GM18526 (cell line): ENCODE results near the gene TSKS.

Experiments used
- POLR2A ChIP-seq: IDR thresholded peaks from 3 replicates; pipeline ENCODE4 v1.6.1; 2011; ENCODE audit not compliant: insufficient read length; ENCODE audit errors: extremely low read depth

Gene TSKS

DNA sequence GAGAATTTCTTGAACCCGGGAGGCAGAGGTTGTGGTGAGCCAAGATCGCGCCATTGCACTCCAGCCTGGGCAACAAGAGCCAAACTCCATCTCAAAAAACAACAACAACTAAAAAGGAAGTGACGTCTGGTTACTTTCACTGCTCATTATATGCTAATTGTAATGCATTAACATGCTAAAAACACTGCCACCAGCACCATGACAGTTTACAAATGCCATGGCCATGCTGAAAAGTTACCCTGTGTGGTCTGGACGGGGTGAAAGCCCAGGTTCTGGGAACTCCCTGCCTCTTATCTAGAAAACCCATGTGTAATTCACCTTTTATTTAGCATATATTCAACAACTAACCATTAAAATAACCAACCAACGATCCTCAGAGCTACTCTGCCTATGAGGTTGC lies 44.1 kb downstream of the TSKS start:
- TF ChIP-seq POLR2A = no peak

- TF ChIP-seq POLR2A = no peak
Measured at GRCh38 chr19:49718511-49718910, 44.6 kb downstream of the TSKS start.

DNA sequence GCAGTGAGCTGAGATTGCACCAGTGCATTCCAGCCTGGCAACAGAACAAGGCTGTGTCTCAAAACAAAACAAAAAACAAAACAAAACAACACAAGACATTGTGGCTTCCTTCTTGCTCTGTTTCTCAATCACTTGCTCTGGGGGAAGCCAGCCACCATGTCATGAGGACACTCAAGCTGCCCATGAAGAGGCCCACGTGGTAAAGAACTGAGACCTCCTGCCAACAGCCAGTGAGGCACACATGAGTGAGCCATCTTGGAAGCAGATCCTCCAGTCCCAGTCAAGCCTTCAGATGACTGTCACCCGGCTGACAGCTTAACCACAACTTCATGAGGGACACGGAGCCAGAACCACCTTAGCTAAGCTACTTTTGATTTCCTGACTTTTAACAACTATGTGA lies 47.0 kb downstream of the TSKS start:
- no peak for TF ChIP-seq POLR2A

- TF ChIP-seq POLR2A = no peak
Measured at GRCh38 chr19:49713236-49713845, 49.8 kb downstream of the TSKS start.

DNA sequence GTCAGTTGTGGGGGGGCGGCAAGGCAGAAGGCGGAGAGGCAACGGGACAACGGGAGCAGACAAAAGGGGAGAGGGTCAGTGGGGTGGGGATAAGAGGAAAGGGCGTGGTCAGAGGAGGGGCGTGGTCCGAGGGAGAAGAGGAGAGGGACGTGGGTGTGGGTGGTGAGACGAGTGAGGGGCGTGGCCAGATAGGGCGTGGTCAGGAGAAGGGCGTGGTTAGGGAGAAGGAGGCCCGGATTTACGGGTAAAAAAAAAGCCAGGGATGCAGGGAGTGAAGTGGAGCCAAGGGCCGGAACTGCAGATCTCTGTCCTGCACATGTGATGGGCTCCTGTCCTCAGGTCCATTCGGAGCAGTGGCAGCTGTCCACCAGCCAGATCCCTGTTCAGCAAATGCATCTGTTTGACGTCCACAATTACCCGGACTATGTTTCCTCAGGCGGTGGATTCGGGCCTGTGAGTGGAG lies 50.7 kb downstream of the TSKS start:
- no peak for TF ChIP-seq POLR2A

DNA sequence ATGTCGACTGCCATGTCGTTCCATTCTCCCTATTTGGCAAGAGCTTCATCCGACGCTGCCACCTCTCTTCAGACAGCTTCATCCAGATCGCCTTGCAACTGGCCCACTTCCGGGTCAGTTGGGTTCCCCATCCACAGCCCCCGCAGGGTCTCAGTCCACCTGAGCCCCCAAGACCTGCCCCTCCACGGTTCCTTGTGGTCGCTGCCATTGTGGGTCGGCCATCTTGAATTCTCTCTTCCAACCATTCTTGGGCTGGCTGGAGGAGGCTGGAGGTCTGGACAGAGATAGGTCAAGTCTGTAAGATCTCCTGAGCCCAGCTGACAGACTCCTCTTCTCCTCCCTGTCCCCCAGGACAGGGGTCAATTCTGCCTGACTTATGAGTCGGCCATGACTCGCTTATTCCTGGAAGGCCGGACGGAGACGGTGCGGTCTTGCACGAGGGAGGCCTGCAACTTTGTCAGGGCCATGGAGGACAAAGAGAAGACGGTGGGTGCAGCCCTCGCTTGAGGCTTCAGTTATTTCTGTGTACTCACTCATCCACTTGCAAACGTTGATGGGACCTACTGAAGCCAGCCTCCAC lies 52.6 kb downstream of the TSKS start:
- TF ChIP-seq POLR2A = no peak

- no peak for TF ChIP-seq POLR2A
Measured at GRCh38 chr19:49705919-49706318, 57.2 kb downstream of the TSKS start.

DNA sequence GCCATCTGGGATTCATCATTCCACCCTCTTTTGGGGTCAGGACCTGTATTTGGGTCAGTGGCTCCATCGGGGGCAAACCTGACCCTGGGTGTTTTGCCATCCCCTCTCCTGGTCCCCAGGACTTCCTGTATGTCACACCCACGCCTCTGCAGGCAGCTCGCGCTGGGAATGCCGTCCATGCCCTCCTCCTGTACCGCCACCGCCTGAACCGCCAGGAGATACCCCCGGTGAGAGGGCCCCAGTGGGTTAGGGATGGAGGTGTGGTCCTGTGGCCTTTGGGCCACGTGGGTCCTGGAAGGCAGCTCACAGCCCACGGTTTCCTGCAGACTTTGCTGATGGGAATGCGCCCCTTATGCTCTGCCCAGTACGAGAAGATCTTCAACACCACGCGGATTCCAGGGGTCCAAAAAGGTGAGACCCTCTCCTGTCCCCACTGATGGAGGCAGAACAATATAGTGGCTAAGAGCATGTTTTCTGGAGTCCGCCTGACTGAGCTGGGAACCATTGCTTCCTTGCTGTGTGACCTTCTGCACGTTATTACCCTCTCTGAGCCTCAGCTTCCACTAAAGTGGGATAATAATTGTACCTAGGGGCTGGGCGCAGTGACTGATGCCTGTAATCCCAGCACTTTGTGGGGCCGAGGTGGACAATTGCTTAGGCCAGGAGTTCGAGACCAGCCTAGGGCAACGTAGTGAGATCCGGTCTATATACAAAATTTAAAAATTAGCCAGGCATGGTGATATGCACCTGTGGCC lies 58.0 kb downstream of the TSKS start:
- TF ChIP-seq POLR2A = no peak

DNA sequence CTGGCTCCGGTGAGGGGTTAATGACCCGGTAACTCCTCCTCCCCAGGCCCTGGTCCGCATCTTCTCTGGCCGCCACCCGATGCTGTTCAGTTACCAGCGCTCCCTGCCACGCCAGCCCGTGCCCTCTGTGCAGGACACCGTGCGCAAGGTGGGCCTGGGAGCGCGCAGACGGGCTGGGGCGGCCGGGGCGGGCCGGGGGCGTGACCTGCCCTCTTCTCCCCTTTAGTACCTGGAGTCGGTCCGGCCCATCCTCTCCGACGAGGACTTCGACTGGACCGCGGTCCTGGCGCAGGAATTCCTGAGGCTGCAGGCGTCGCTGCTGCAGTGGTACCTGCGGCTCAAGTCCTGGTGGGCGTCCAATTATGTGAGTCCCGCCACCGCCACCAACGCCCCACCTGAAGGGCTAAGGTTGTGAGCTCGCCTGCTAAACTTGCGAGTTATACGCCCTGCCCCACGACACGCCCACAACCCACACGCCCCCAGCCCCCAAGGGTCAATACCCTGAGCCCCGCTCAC lies 61.8 kb downstream of the TSKS start:
- no peak for TF ChIP-seq POLR2A

- no peak for TF ChIP-seq POLR2A
Measured at GRCh38 chr19:49700563-49700962, 62.5 kb downstream of the TSKS start.

DNA sequence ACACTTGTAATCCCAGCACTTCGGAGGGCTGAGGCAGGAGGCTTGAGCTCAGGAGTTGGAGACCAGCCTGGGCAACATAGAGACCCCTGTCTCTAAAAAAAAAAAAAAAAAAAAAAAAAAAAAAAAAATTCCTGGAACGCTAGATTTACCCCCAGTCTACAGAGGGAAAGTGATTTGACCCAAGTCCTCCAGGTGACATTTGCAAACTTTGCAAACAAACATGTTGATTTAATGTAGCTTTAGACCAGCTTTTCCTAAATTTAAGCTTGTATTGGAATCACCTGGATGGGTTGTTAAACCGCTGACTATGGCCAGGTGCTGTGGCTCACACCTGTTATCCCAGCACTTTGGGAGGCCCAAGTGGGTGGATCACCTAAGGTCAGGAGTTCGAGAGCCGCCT lies 63.7 kb downstream of the TSKS start:
- TF ChIP-seq POLR2A = no peak

- TF ChIP-seq POLR2A = no peak
Measured at GRCh38 chr19:49696865-49697264, 66.2 kb downstream of the TSKS start.

GRCh38 chr19:49696115-49696514 lies 67.0 kb downstream of the TSKS start:
- TF ChIP-seq POLR2A = no peak

DNA sequence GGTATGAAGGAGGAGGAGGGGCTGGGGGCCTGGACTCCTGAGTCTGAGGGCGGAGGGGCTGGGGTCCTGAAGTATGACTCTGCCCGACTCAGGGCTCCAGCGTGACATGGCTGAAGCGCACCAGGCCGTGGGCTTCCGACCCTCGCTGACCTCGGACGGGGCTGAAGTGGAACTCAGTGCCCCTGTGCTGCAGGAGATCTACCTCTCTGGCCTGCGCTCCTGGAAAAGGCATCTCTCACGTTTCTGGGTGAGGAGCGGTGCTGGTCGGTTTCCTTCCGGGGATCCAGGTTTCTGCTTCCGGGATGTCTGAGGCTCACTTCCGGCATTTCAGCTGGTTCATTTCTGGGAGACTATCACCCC lies 71.0 kb downstream of the TSKS start:
- no peak for TF ChIP-seq POLR2A

GRCh38 chr19:49691243-49692146 lies 71.6 kb downstream of the TSKS start:
- TF ChIP-seq POLR2A = no peak
